ENCODE results near the gene CARM1.
A peak's percentile ranks its signal among the peaks of the same experiment; 100 is the strongest.
"Not testable (repeated sequence)": the region's sequence is repeated elsewhere in the genome, so short reads cannot be mapped to it uniquely, and the experiment has no call there.

CARM1 gene

DNA sequence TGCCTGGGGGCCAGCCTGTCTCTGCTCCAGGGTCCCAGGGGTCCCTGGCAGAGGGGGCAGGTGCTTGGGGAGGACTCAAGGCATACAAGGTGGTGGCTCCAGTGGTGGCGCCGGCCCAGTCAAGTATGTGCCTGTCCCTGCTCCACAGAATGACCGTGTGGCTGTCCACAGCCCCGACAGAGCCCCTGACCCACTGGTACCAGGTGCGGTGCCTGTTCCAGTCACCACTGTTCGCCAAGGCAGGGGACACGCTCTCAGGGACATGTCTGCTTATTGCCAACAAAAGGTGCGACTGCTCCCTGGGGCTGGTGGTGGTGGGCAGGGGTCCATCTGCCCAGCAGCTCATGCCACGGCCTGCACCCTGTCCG, 48.9 kb downstream of the CARM1 start:
- in situ Hi-C loops (cut with HindIII; ENCODE audit: low pct_ligation_motif_present, low pct_unique_long_range_greater_than_20kb, low sequenced_read_pairs): no loop called here
- DNase-seq: no peak

DNA sequence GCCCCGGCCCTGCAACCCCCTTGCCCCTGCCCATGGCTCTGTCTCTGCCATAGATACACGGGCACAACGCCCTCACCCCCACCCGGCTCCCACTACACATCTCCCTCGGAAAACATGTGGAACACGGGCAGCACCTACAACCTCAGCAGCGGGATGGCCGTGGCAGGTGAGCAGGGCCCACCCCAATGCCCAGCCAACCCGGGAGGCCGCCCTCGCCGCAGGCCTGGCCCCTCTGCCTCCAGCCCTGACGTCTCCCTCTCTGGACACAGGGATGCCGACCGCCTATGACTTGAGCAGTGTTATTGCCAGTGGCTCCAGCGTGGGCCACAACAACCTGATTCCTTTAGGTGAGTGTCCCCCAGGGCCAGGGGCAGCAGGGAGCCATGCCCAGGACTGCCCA, 49.4 kb downstream of the CARM1 start:
- in situ Hi-C loops (cut with HindIII; ENCODE audit: low pct_ligation_motif_present, low pct_unique_long_range_greater_than_20kb, low sequenced_read_pairs): no loop called here
- no peak for DNase-seq

DNA sequence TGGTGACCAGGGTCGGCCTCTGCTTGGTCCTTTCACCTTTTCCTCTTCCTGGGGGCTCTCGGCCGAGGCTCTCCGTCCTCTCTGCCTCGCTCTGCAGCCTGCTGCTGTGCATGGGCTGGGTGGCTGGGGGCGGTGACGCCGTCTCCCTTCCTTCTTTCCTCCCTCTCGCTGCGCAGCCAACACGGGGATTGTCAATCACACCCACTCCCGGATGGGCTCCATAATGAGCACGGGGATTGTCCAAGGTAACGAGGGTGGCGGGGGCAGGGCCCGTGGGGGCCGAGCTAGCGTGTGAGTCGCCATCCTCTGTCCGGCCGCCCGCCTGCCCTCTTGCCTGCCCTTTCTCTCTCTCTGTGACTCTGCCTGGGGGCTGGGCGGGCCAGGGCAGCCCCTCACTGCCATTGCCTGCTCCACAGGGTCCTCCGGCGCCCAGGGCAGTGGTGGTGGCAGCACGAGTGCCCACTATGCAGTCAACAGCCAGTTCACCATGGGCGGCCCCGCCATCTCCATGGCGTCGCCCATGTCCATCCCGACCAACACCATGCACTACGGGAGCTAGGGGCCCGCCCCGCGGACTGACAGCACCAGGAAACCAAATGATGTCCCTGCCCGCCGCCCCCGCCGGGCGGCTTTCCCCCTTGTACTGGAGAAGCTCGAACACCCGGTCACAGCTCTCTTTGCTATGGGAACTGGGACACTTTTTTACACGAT, 50.0 kb downstream of the CARM1 start:
- in situ Hi-C loops (cut with HindIII; ENCODE audit: low pct_ligation_motif_present, low pct_unique_long_range_greater_than_20kb, low sequenced_read_pairs): no loop called here
- DNase-seq: no peak

DNA sequence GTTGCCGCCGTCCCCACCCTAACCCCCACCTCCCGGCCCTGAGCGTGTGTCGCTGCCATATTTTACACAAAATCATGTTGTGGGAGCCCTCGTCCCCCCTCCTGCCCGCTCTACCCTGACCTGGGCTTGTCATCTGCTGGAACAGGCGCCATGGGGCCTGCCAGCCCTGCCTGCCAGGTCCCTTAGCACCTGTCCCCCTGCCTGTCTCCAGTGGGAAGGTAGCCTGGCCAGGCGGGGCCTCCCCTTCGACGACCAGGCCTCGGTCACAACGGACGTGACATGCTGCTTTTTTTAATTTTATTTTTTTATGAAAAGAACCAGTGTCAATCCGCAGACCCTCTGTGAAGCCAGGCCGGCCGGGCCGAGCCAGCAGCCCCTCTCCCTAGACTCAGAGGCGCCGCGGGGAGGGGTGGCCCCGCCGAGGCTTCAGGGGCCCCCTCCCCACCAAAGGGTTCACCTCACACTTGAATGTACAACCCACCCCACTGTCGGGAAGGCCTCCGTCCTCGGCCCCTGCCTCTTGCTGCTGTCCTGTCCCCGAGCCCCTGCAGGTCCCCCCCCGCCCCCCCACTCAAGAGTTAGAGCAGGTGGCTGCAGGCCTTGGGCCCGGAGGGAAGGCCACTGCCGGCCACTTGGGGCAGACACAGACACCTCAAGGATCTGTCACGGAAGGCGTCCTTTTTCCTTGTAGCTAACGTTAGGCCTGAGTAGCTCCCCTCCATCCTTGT, 50.7 kb downstream of the CARM1 start:
- in situ Hi-C loops (cut with HindIII; ENCODE audit: low pct_ligation_motif_present, low pct_unique_long_range_greater_than_20kb, low sequenced_read_pairs): no loop called here
- no peak for DNase-seq

DNA sequence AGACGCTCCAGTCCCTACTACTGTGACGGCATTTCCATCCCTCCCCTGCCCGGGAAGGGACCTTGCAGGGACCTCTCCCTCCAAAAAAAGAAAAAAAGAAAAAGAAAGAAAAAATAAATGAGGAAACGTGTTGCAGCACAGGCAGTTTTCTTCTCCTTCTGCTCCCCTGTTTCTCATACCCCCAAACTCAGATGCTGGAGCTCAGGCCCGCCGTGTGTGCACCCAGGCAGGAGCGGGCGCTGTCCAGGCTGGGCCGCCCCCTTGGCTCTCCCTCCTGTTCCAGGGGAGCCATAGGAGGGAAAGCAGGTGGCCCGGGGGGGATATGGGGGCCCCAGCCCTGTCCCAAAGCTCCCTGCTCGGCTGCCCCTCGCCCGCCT, 51.3 kb downstream of the CARM1 start:
- no peak for DNase-seq
- in situ Hi-C loops (cut with HindIII; ENCODE audit: low pct_ligation_motif_present, low pct_unique_long_range_greater_than_20kb, low sequenced_read_pairs): no loop called here

DNA sequence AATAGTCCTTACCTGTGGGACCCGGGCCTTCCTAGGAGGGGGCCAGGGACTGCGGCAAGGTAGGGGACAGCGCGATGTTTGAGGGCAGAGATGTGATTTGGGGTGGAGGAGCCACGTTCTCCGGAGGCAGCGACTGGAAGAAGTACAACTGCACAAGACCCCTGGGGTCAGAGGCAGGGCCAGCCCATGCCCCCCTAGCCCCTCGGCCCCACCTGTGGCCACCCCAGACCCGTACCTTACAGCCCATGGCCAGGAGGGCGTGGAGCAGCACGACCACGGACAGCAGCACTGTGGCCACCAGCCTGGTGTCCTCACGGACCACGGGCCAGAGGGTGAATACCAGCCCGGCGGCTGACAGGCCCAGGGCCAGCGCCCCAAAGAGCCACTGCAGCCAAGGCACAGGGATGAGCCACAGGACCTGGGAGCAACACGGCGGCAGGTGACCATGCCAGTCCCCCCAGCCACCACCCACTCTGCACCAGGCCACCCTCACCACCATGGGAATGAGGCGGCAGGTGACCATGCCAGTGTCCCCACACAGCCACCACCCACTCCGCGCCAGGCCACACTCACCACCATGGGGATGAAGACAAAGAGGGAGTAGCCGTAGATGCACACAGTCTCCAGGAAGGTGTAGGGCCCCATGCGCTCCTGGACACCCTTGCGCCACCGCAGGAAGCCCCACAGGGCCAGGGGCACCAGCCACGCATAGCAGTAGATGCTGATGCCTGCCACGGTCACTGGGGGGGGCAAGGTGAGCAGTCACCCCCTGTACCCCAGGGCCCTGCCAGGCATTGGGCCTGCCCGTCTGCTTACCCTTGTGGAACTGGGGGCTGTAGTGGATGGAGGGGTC, 52.1 kb downstream of the CARM1 start:
- no peak for DNase-seq
- in situ Hi-C loops (cut with HindIII; ENCODE audit: low pct_ligation_motif_present, low pct_unique_long_range_greater_than_20kb, low sequenced_read_pairs): no loop called here

DNA sequence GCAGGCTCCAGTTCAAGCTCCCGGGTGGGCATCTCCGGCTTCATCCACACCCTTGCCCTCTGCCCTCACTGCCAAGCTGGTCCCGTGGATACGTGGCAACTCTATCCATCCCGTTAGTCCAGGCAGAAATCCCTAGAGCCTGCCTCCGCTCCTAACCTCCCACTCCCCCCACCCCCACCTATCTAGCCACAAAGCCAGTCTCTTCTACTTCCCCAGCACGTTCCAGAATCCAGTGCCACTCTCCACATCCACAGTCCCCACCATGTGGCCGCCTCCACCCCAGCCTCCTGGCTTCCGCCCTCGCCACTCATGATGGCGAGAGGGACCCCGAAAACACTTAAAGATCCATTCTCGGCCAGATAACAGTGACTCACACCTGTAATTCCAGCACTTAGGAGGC, 53.2 kb downstream of the CARM1 start:
- DNase-seq: no peak
- in situ Hi-C loops (cut with HindIII; ENCODE audit: low pct_ligation_motif_present, low pct_unique_long_range_greater_than_20kb, low sequenced_read_pairs): no loop called here

DNA sequence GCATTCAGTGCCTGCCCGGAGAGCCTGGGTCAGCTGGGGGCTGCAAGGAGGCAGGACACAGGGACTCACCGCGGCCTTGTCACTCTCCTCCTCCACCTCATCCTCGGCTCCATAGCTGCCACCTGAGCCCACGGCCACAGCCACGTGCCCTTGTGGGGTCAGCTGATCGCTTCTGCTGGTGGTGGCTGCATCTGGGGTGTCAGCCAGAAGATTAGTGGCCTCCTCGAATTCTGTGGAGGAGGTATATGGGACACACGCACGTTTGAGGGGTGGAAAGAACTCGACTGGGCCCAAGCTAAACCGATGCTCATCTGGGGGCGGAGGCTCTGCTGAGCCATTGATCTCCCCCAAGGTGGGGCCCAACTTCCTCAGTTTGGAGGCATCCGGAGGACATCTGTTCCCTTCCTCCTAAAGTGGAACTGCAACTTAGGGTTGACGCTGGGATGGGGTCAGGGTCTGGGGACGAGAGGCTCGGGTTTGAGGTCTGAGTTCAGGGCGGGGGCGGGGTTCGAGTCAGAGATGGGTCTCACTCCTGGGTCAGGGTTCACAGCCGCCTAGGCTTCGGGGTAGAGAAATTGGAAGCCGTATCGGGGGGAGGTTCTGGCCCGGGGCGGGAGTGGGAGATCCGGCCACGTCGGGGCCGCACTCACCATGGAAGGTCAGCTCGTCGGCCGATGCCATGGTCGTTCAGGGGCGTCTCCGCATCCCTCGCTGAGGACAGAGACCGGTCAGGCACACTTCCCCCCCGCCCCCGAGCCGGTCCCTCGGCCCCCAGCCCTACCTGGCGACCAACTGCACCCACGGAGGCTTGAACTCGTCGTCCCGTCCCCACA, 56.6 kb downstream of the CARM1 start:
- in situ Hi-C loops (cut with HindIII; ENCODE audit: low pct_ligation_motif_present, low pct_unique_long_range_greater_than_20kb, low sequenced_read_pairs): no loop called here
- DNase-seq: no peak

DNA sequence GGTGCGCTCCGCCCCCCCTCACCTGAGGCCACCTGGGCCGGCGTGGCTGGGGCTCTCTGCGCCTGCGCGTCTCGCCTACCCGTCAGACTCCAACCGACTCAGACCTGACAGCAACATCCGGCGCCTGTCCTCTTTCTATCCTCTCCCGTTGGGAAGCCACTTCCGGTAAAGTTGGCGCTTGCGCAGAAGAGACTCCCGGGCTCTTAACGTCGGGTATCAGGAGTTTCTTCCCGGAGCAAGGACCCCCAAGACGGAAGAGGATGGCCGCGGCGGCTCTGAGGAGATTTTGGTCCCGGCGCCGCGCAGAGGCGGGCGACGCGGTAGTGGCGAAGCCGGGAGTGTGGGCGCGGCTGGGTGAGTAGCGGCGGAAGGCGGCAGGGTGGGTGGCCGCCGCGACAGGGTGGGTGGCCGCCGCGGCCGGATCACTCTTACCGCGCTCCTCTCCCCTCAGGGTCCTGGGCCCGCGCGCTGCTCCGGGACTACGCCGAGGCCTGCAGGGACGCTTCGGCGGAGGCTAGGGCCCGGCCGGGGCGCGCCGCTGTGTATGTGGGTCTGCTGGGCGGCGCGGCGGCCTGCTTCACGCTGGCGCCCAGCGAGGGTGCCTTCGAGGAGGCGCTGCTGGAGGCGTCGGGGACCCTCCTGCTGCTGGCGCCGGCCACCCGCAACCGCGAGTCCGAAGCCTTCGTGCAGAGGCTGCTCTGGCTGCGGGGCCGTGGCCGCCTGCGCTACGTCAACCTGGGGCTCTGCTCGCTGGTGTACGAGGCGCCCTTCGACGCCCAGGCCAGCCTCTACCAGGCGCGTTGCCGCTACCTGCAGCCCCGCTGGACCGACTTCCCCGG, 57.4 kb downstream of the CARM1 start, which contains the start of the genes TIMM29 and YIPF2:
Gene TIMM29 (plus strand): TSS at position 249 of the 839 bp plus-strand sequence. CDS start 12 bp downstream, at position 261.
Gene YIPF2 (minus strand): TSS at position 77 of the 839 bp plus-strand sequence. CDS start 229 bp downstream, outside the sequence.
- DNase-seq: peak; percentile 97
- in situ Hi-C loops (cut with HindIII; ENCODE audit: low pct_ligation_motif_present, low pct_unique_long_range_greater_than_20kb, low sequenced_read_pairs): no loop called here

DNA sequence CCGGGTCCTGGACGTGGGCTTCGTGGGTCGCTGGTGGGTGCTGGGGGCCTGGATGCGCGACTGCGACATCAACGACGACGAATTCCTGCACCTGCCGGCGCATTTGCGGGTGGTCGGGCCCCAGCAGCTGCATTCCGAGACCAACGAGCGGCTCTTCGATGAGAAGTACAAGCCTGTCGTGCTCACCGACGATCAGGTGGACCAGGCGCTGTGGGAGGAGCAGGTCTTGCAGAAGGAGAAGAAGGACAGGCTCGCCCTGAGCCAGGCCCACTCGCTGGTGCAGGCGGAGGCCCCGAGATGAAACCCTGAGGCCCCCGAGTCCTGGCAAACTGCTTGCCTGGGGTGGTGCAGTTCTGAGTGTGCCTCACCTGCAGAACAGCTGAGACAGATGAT, 58.0 kb downstream of the CARM1 start:
- DNase-seq: no peak
- in situ Hi-C loops (cut with HindIII; ENCODE audit: low pct_ligation_motif_present, low pct_unique_long_range_greater_than_20kb, low sequenced_read_pairs): no loop called here

DNA sequence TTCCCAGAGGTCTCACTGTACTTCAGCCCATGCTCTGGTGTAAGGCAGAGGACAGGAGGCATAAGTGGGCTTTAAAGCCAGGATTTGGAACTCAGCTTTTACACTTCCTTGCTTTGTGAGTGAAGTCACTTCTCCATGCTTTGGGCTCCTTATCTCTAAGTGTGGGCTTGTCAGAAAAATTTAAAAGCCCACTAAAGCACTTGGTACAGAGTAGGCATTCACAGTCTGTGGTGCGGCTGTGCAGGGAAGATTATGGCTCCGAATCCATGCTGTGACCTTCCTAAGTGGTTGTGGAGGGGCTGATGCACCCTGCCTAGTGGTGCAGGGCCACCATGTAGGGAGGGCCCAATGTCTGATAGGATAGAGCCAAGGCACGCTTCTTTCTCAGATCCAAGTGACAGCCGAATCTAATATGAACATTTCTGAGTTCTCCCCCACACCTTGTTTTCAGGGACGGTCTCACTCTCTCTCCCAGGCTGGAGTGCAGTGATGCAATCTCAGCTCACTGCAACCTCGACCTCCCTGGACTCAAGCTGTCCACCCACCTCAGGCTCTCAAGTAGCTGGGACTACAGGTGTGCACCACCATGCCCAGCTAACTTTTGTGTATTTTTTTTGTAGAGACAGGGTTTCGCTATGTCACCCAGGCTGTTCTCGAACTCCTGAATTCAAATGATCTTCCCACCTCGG, 64.2 kb downstream of the CARM1 start:
- DNase-seq: no peak
- in situ Hi-C loops (cut with HindIII; ENCODE audit: low pct_ligation_motif_present, low pct_unique_long_range_greater_than_20kb, low sequenced_read_pairs): no loop called here

DNA sequence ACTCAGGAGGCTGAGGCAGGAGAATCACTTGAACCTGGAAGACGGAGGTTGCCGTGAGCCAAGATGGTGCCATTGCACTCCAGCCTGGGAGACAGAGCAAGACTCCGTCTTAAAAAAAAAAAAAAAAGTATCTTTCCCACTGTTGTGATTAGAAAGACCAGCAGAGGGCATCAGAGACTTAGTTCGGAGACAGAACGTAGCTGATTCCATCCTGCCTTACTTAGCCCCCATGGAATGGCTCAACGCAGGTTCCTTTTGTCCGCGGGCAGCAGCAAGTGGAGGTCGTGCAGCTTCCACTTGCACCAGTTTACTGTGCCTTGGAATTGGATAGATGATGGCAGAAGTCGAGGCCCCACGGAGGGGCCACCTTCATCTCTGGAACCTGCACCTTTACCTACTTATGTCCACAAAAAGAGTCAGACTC, 65.3 kb downstream of the CARM1 start:
- in situ Hi-C loops (cut with HindIII; ENCODE audit: low pct_ligation_motif_present, low pct_unique_long_range_greater_than_20kb, low sequenced_read_pairs): no loop called here
- DNase-seq: peak; percentile 79

DNA sequence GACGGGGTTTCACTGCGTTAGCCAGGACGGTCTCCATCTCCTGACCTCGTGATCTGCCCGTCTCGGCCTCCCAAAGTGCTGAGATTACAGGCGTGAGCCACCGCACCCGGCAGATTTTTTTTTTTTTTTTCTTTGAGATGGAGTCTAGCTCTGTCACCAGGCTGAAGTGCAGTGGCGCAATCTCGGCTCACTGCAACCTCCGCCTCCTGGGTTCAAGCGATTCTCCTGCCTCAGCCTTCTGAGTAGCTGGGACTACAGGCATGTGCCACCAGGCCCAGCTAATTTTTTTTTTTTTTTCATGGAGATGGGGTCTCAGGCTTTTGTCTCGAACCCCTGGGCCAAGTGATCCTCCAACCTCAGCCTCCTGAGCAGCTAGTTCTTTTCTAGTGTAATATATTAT, 70.3 kb downstream of the CARM1 start:
- in situ Hi-C loops (cut with HindIII; ENCODE audit: low pct_ligation_motif_present, low pct_unique_long_range_greater_than_20kb, low sequenced_read_pairs); DNase-seq: not testable (repeated sequence)

DNA sequence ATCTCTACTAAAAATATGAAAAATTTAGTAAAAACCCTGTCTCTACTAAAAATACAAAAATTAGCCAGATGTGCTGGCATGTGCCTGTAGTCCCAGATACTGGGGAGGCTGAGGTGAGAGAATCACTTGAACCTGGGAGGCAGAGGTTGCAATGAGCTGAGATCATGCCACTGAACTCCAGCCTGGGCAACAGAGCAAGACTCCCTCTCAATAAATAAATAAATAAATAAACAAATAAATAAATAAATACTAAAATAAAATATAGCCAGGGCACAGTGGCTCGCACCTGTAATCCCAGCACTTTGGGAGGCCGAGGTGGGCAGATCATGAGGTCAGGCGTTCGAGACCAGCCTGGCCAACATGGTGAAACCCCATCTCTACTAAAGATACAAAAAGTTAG, 72.1 kb downstream of the CARM1 start:
- in situ Hi-C loops (cut with HindIII; ENCODE audit: low pct_ligation_motif_present, low pct_unique_long_range_greater_than_20kb, low sequenced_read_pairs); DNase-seq: not testable (repeated sequence)

DNA sequence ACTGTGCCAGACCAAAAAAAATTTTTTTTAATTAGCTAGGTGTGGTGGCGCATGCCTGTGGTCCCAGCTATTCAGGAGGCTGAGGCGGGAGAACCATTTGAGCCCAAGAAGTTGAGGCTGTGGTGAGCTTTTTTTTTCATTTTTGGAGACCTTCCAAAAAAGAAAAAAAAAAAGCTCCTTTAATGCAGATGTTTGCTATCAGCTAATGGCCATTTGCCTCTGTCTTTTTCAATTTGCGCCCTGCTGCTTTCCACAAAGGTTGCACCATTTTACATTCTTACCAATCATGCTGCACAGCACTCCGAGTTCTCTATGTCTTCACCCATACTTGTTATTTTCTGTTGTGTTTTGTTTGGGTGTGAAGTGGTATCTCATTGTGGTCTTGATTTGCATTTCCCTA, 73.9 kb downstream of the CARM1 start:
- DNase-seq: no peak
- in situ Hi-C loops (cut with HindIII; ENCODE audit: low pct_ligation_motif_present, low pct_unique_long_range_greater_than_20kb, low sequenced_read_pairs): no loop called here

DNA sequence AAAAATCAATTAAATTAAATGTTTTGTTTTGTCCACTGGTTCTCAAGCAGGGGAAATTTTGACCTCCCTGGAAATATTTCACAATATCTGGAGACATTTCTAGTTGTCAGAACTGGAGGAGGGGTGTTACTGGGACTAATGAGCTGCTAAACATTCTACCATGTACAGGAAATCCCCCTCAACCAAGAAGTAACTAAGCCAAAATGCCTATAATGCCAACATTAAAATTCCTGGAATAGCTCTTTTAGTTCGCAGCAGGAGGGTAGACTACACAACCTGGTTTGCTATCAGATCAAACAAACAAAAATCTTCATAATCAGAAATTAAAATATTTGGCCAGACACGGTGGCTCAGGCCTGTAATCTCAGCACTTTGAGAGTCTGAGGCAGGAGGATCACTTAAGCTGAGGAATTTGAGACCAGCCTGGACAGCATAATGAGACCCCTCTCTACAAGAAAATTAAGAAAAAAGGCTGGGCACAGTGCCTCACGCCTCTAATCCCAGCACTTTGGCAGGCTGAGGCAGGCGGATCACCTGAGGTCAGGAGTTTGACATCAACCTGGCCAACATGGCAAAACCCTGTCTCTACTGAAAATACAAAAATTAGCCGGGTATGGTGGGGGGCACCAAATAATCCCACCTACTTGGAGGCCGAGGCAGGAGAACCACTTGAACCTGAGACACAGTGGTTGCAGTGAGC, 75.8 kb downstream of the CARM1 start:
- peak; percentile 24 for DNase-seq
- in situ Hi-C loops (cut with HindIII; ENCODE audit: low pct_ligation_motif_present, low pct_unique_long_range_greater_than_20kb, low sequenced_read_pairs): no loop called here

DNA sequence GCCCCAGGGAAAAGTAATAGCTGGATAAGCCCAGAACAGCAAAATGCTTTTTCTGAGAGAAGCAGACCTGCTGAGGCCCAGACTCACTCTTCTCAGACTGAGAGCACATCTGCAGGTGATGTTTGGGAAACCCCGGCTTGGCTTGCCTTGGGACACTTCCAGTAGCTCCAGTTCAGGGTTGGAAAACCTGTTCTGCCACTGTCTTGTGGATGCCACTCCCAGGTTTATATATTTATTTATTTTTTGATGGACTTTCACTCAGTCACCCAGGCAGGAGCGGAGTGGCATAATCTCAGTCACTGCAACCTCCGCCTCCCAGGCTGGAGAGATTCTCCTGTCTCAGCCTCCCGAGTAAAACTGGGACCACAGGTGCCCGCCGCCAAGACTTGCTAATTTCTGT, 81.5 kb downstream of the CARM1 start:
- in situ Hi-C loops (cut with HindIII; ENCODE audit: low pct_ligation_motif_present, low pct_unique_long_range_greater_than_20kb, low sequenced_read_pairs): no loop called here
- no peak for DNase-seq
